Lung (tissue), 12 donors: ENCODE measurements around the gene TAF1B. TPM values are rescaled to one million over a fixed set of nuclear protein-coding genes. Genes with fewer than 3 reads are reported as not detected.

ENCODE experiments used
- ATAC-seq: fragments of 200-7000 bp; cut with Tn5 transposase; one replicate; pipeline ENCODE4 v1.9.1; 2020; ENCODE audit warnings: moderate number of reproducible peaks; ENCODE audit not compliant: insufficient read depth, low FRiP score
- DNase-seq, 3 donors: peaks; one replicate each; pipeline ENCODE4 v3.0.0-alpha.2; 2013 to 2017
- H3K27ac ChIP-seq, 2 donors: one replicate each; pipeline ENCODE4 v1.5.1; 2013; ENCODE audit warnings: mild to moderate bottlenecking in 2 of 2, moderate library complexity in 2 of 2, control low read depth in 1 of 2, inconsistent platforms in 1 of 2, low read depth in 1 of 2, low read length in 1 of 2
- H3K27me3 ChIP-seq, 3 donors: one replicate each; pipeline ENCODE4 v1.5.1; 2013; ENCODE audit warnings: low read length in 2 of 3; ENCODE audit not compliant: control insufficient read depth in 3 of 3, insufficient read depth in 3 of 3
- H3K36me3 ChIP-seq, 4 donors: one replicate each; pipeline ENCODE4 v1.5.1; 2013; ENCODE audit warnings: low read length in 4 of 4, mild to moderate bottlenecking in 1 of 4, moderate library complexity in 1 of 4; ENCODE audit not compliant: control insufficient read depth in 4 of 4, insufficient read depth in 4 of 4
- H3K4me1 ChIP-seq, 5 donors: one replicate each; pipeline ENCODE4 v1.5.1; 2013; ENCODE audit warnings: low read length in 5 of 5, mild to moderate bottlenecking in 2 of 5, moderate library complexity in 1 of 5; ENCODE audit not compliant: control insufficient read depth in 5 of 5, insufficient read depth in 5 of 5
- H3K4me3 ChIP-seq: one replicate; pipeline ENCODE4 v1.5.1; 2013; ENCODE audit warnings: mild to moderate bottlenecking, control low read depth, moderate library complexity
- H3K9ac ChIP-seq, 2 donors: one replicate each; pipeline ENCODE4 v1.5.1; 2013; ENCODE audit warnings: low read length in 2 of 2, control low read depth in 1 of 2; ENCODE audit not compliant: insufficient read depth in 1 of 2
- H3K9me3 ChIP-seq, 4 donors: one replicate each; pipeline ENCODE4 v1.5.1; 2013; ENCODE audit warnings: low read length in 3 of 4, mild to moderate bottlenecking in 1 of 4, moderate library complexity in 1 of 4; ENCODE audit not compliant: control insufficient read depth in 4 of 4, insufficient read depth in 3 of 4
- WGBS, 2 donors: extraction: QIAGEN DNeasy Blood & Tissue Kit; methylation state at CpG; one replicate each; pipeline ENCODE4 v1.1.7; 2013; 5-methylcytosine and 5-hydroxymethylcytosine counted together
- polyA plus RNA-seq, 2 donors: library from polyadenylated mRNA; stranded (reverse); fragments of 200-250 nt; gene quantifications; one replicate each; pipeline ENCODE4 v1.2.1, GENCODE V29; 2013
- total RNA-seq, 2 donors: library from RNA; depleted of rRNA in 1 of 2; stranded (reverse); fragments of >200 nt in 1 of 2; gene quantifications; one replicate each; pipeline ENCODE4 v1.2.1, GENCODE V29; 2014 to 2021
- TF ChIP-seq, protein P1 (sequence below): IDR thresholded peaks from 2 replicates; pipeline ENCODE4 v1.5.1; 2012; ENCODE audit warnings: mild to moderate bottlenecking; ENCODE audit errors: control extremely low read depth, extremely low read depth
- donor health status: control.
- donor health status: control.
- donor health status: Bipolar disorder and iron deficiency.
- donor health status: healthy.
- donor health status: DM: yes; HTN: yes; CAD: no.

The TAF1B gene
- total and polyA plus RNA-seq, 4 donors, result 6.1 to 46.3 (median 14.9) TPM

- H3K27ac ChIP-seq, result no peak overlapping the region
- no peaks in the 10 kb centered on the region for H3K4me1 ChIP-seq
- WGBS, 2 donors, result 97 to 98% methylated on average over 6 of the region's 6 CpGs
- TF ChIP-seq, protein P1, sequence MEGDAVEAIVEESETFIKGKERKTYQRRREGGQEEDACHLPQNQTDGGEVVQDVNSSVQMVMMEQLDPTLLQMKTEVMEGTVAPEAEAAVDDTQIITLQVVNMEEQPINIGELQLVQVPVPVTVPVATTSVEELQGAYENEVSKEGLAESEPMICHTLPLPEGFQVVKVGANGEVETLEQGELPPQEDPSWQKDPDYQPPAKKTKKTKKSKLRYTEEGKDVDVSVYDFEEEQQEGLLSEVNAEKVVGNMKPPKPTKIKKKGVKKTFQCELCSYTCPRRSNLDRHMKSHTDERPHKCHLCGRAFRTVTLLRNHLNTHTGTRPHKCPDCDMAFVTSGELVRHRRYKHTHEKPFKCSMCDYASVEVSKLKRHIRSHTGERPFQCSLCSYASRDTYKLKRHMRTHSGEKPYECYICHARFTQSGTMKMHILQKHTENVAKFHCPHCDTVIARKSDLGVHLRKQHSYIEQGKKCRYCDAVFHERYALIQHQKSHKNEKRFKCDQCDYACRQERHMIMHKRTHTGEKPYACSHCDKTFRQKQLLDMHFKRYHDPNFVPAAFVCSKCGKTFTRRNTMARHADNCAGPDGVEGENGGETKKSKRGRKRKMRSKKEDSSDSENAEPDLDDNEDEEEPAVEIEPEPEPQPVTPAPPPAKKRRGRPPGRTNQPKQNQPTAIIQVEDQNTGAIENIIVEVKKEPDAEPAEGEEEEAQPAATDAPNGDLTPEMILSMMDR, result no peak
- no peak overlapping the region for H3K9ac ChIP-seq
- no peak overlapping the region for H3K4me3 ChIP-seq
- no peaks in the 10 kb centered on the region for H3K27me3 ChIP-seq
- peaks cover 7 to 17% (median 12%) of the 10 kb centered on the region in 4 donors for H3K36me3 ChIP-seq
- DNase-seq (no peak), ATAC-seq (no peak)
- H3K9me3 ChIP-seq, result peaks cover 0 to 3% (median 0%) of the 10 kb centered on the region in 4 donors
Measured at GRCh38 chr2:9884436-9884835, 41.2 kb downstream of the TAF1B start.

DNA sequence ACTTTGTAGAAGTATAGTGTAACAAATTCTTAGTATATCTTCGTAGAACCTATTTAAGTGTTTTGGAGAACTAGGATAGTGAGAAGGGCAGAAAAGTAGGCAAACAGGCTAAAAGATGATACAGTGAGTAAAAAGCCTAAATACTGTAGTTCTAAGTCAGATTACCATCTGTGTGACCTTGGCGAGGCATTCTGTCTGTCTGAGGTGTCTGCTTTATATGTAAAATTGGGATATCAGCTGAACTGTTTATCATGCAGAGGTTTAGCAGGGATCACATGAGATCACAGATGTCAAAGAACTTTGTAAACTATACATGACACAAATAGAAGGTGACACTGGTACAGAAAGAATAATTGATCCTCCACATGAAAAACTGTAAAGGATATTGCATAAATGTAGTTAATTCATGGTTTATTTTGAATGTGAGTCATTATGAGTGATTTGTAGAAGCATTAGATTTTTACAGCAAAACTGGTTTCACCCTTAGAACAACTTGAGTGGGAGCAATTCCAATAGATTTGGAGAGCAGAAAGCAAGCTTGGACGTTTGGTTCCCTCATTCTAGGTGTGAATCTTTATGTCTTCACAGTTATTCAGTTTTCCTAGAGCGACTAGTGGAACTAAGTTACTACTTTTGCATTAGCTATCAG lies 41.9 kb downstream of the TAF1B start:
- TF ChIP-seq, protein P1, result no peak
- H3K4me3 ChIP-seq, result no peak overlapping the region
- peaks cover 0 to 3% (median 0%) of the 10 kb centered on the region in 4 donors for H3K9me3 ChIP-seq
- DNase-seq, result no peak
- no peak overlapping the region for H3K9ac ChIP-seq
- no peak overlapping the region for H3K27ac ChIP-seq
- no peaks in the 10 kb centered on the region for H3K4me1 ChIP-seq
- no peak for ATAC-seq
- WGBS, 2 donors, result 86 to 91% methylated on average over 4 of the region's 4 CpGs
- H3K27me3 ChIP-seq, result no peaks in the 10 kb centered on the region
- peaks cover 3 to 15% (median 10%) of the 10 kb centered on the region in 4 donors for H3K36me3 ChIP-seq

DNA sequence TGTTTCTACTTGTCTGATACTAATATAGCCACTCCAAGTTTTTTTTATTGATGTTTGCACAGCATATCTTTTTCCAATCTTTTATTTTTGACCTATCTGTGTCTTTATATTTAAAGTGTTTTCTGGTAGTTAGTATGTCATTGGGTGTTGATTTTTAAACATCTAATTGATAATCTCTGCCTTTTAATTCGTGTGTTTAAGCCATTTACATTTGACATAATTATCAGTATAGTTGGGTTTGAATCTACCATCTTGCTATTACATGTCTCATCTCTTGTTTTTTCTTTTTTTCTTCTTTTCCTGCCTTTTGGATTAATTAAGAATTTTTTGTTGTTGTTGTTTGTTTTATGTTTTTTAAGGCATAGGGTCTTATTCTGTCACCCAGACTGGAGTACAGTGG lies 44.2 kb downstream of the TAF1B start:
- Histone ChIP-seq H3K9me3 (peaks cover 0 to 3% (median 0%) of the 10 kb centered on the region in 4 donors), H3K4me1 (no peaks in the 10 kb centered on the region), H3K36me3 (peaks cover 2 to 15% (median 12%) of the 10 kb centered on the region in 4 donors), H3K4me3 (no peak overlapping the region), H3K9ac (no peak overlapping the region), H3K27me3 (no peaks in the 10 kb centered on the region), H3K27ac (no peak overlapping the region)
- no peak for DNase-seq
- WGBS, 2 donors, result 94 to 95% methylated on average over 1 of the region's 1 CpG
- ATAC-seq, result no peak
- TF ChIP-seq, protein P1, result no peak
